ENCODE measurements around the gene ZDHHC13. TPM values are rescaled to one million over a fixed set of nuclear protein-coding genes. Genes with fewer than 3 reads are reported as not detected.

The ZDHHC13 gene
- total and polyA plus RNA-seq, 4 donors: 1.2 to 8.2 (median 2.7) TPM

GRCh38 chr11:19168090-19168489 is 51.1 kb downstream of the ZDHHC13 start:
- H3K9me3 ChIP-seq (ENCODE audit: control insufficient read depth in 4 of 4, low read length in 3 of 4): no peaks in the 10 kb centered on the region
- no peak for DNase-seq (ENCODE audit: low spot score)
- H3K27me3 ChIP-seq (ENCODE audit: control insufficient read depth in 4 of 4, insufficient read depth in 4 of 4, low read length in 3 of 4): no peaks in the 10 kb centered on the region
- H3K4me1 ChIP-seq (ENCODE audit: control insufficient read depth in 4 of 4, insufficient read depth in 4 of 4, low read length in 3 of 4): peaks cover 3 to 4% (median 4%) of the 10 kb centered on the region in 4 donors
- H3K9ac ChIP-seq (ENCODE audit: low read depth in 1 of 2, low read length in 2 of 2): no peak overlapping the region
- 68% methylated on average over 2 of the region's 2 CpGs for WGBS
- peak overlapping the region in 1 of 2 donors; percentile 37 for H3K27ac ChIP-seq (ENCODE audit: low read depth in 1 of 2, low read length in 2 of 2)
- TF ChIP-seq RAD21 (IDR thresholded peaks at IDR 0.05) (peak in 1 of 2 donors; percentile 18), MAX (IDR thresholded peaks at IDR 0.05) (no peak), HNF4A (conservative IDR thresholded peaks at IDR 0.05) (peak; percentile 35 to 39), RXRA (IDR thresholded peaks at IDR 0.05) (peak in 1 of 2 donors; percentile 27), JUND (IDR thresholded peaks at IDR 0.05) (no peak)
- peaks cover 0 to 11% (median 4%) of the 10 kb centered on the region in 4 donors for H3K36me3 ChIP-seq (ENCODE audit: control insufficient read depth in 4 of 4, insufficient read depth in 3 of 4, low read depth in 1 of 4, low read length in 3 of 4)
- H3K4me3 ChIP-seq (ENCODE audit: low read depth in 1 of 3, low read length in 3 of 3): no peak overlapping the region

- 96% methylated on average over 9 of the region's 9 CpGs for WGBS
- Histone ChIP-seq H3K4me1 (ENCODE audit: control insufficient read depth in 4 of 4, insufficient read depth in 4 of 4, low read length in 3 of 4) (peaks cover 0 to 3% (median 0%) of the 10 kb centered on the region in 4 donors), H3K27me3 (ENCODE audit: control insufficient read depth in 4 of 4, insufficient read depth in 4 of 4, low read length in 3 of 4) (no peaks in the 10 kb centered on the region), H3K4me3 (ENCODE audit: low read depth in 1 of 3, low read length in 3 of 3) (no peak overlapping the region), H3K9ac (ENCODE audit: low read depth in 1 of 2, low read length in 2 of 2) (no peak overlapping the region), H3K9me3 (ENCODE audit: control insufficient read depth in 4 of 4, low read length in 3 of 4) (no peaks in the 10 kb centered on the region), H3K36me3 (ENCODE audit: control insufficient read depth in 4 of 4, insufficient read depth in 3 of 4, low read depth in 1 of 4, low read length in 3 of 4) (peaks cover 0 to 11% (median 4%) of the 10 kb centered on the region in 4 donors), H3K27ac (ENCODE audit: low read depth in 1 of 2, low read length in 2 of 2) (no peak overlapping the region)
- DNase-seq (ENCODE audit: low spot score): no peak
- no peak for TF ChIP-seq HNF4G (IDR thresholded peaks at IDR 0.05)
- TF ChIP-seq NR2F2 (IDR thresholded peaks at IDR 0.05): no peak
Measured at GRCh38 chr11:19173004-19173689, 56.2 kb downstream of the ZDHHC13 start.

GRCh38 chr11:19173964-19174638 is 57.1 kb downstream of the ZDHHC13 start:
- 96% methylated on average over 7 of the region's 7 CpGs for WGBS
- no peaks in the 10 kb centered on the region for H3K9me3 ChIP-seq (ENCODE audit: control insufficient read depth in 4 of 4, low read length in 3 of 4)
- no peak overlapping the region for H3K9ac ChIP-seq (ENCODE audit: low read depth in 1 of 2, low read length in 2 of 2)
- DNase-seq (ENCODE audit: low spot score): no peak
- no peak overlapping the region for H3K4me3 ChIP-seq (ENCODE audit: low read depth in 1 of 3, low read length in 3 of 3)
- H3K27ac ChIP-seq (ENCODE audit: low read depth in 1 of 2, low read length in 2 of 2): no peak overlapping the region
- no peaks in the 10 kb centered on the region for H3K27me3 ChIP-seq (ENCODE audit: control insufficient read depth in 4 of 4, insufficient read depth in 4 of 4, low read length in 3 of 4)
- peaks cover 0 to 11% (median 4%) of the 10 kb centered on the region in 4 donors for H3K36me3 ChIP-seq (ENCODE audit: control insufficient read depth in 4 of 4, insufficient read depth in 3 of 4, low read depth in 1 of 4, low read length in 3 of 4)
- no peaks in the 10 kb centered on the region for H3K4me1 ChIP-seq (ENCODE audit: control insufficient read depth in 4 of 4, insufficient read depth in 4 of 4, low read length in 3 of 4)
- TF ChIP-seq NR2F2 (IDR thresholded peaks at IDR 0.05) (no peak), FOXA2 (IDR thresholded peaks at IDR 0.05) (no peak), ZBTB33 (IDR thresholded peaks at IDR 0.05) (no peak), RAD21 (IDR thresholded peaks at IDR 0.05) (no peak), SP1 (IDR thresholded peaks at IDR 0.05) (no peak), HNF4G (IDR thresholded peaks at IDR 0.05) (no peak), JUND (IDR thresholded peaks at IDR 0.05) (no peak), YY1 (IDR thresholded peaks at IDR 0.05) (no peak), FOXA1 (IDR thresholded peaks at IDR 0.05) (no peak), TAF1 (conservative IDR thresholded peaks at IDR 0.05) (no peak), CTCF (IDR thresholded peaks at IDR 0.05; ENCODE audit: low read depth, low read length, missing input control) (no peak), REST (IDR thresholded peaks at IDR 0.05) (no peak), GABPA (IDR thresholded peaks at IDR 0.05 in 1 of 2, conservative IDR thresholded peaks at IDR 0.05 in 1 of 2) (no peak), RXRA (IDR thresholded peaks at IDR 0.05) (no peak)
